SU-DHL-6 (cell line): ENCODE results near the gene KRT84.

Experiments
- EZH2phosphoT487 ChIP-seq: fragments of 200-600 bp; sonication (generic), shearing (Covaris generic); conservative IDR thresholded peaks from 2 replicates; pipeline ENCODE4 v1.6.1; 2018; ENCODE audit warnings: mild to moderate bottlenecking, antibody characterized with exemption, low read length, moderate library complexity, mixed read lengths
- TF ChIP-seq, protein P1 (sequence below): fragments of 200-600 bp; sonication (generic); IDR thresholded peaks from one replicate; pipeline ENCODE4 v1.5.1; 2017; ENCODE audit warnings: antibody characterized with exemption, mild to moderate bottlenecking, low read length, moderate library complexity; ENCODE audit not compliant: insufficient read depth, poor library complexity, severe bottlenecking

DNA sequence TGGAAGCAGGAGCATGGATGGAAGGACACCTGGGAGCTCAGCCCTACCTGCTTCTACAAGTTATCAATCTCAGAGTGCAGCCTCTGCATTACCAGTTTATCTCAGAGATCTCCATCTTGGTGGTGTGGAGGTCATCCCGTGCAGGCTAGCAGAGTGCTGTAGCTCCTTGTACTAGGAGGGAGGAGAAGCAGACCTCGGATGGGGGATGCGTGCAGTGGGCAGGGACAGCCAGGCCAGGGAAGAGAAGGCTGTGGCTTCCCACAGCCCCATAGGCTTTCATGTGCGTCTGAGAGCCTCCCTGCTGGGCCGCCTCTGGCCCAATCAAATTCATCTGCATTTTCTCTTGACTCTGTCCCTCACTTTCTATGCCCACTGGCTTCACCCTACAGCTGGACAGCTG, 29.5 kb upstream of the KRT84 start:
- no peak for TF ChIP-seq EZH2phosphoT487
- TF ChIP-seq, protein P1, sequence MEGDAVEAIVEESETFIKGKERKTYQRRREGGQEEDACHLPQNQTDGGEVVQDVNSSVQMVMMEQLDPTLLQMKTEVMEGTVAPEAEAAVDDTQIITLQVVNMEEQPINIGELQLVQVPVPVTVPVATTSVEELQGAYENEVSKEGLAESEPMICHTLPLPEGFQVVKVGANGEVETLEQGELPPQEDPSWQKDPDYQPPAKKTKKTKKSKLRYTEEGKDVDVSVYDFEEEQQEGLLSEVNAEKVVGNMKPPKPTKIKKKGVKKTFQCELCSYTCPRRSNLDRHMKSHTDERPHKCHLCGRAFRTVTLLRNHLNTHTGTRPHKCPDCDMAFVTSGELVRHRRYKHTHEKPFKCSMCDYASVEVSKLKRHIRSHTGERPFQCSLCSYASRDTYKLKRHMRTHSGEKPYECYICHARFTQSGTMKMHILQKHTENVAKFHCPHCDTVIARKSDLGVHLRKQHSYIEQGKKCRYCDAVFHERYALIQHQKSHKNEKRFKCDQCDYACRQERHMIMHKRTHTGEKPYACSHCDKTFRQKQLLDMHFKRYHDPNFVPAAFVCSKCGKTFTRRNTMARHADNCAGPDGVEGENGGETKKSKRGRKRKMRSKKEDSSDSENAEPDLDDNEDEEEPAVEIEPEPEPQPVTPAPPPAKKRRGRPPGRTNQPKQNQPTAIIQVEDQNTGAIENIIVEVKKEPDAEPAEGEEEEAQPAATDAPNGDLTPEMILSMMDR: no peak
